Ovary (tissue), 9 donors: ENCODE measurements around the gene TMA7B. TPM values are rescaled to one million over a fixed set of nuclear protein-coding genes. Genes with fewer than 3 reads are reported as not detected.

Source experiments
- DNase-seq, 5 donors: peaks; one replicate each; pipeline ENCODE4 v3.0.0-alpha.2; 2019 to 2020
- H3K27ac ChIP-seq, 2 donors: fragments of 200-600 bp; one replicate each; pipeline versions ENCODE4 v1.5.1 to v1.8.0; 2019 to 2022
- H3K27me3 ChIP-seq: fragments of 200-600 bp; one replicate; pipeline ENCODE4 v1.8.0; 2022
- H3K36me3 ChIP-seq: fragments of 200-600 bp; sonication (generic); one replicate; pipeline ENCODE4 v1.5.1; 2019
- H3K4me1 ChIP-seq: one replicate; pipeline ENCODE4 v1.8.1; 2013; ENCODE audit warnings: mild to moderate bottlenecking, moderate library complexity; ENCODE audit not compliant: insufficient read depth
- H3K4me3 ChIP-seq: fragments of 200-600 bp; sonication (generic); one replicate; pipeline ENCODE4 v1.5.1; 2017
- H3K9me3 ChIP-seq, 2 donors: fragments of 200-600 bp in 1 of 2; sonication (generic) in 1 of 2; one replicate each; pipeline versions ENCODE4 v1.5.1 to v1.8.1; 2013 to 2019; ENCODE audit warnings: mild to moderate bottlenecking in 1 of 2, moderate library complexity in 1 of 2
- EP300 ChIP-seq: sonication (generic); formaldehyde crosslinking; IDR thresholded peaks from one replicate; pipeline ENCODE4 v1.6.1; 2017; ENCODE audit warnings: antibody characterized with exemption
- POLR2A ChIP-seq: fragments of 450-650 bp; IDR thresholded peaks from one replicate; pipeline ENCODE4 v1.6.1; 2017; ENCODE audit warnings: antibody characterized with exemption, mild to moderate bottlenecking, moderate library complexity
- WGBS, 3 donors: extraction: QIAGEN DNeasy Blood & Tissue Kit in 1 of 3; methylation state at CpG; one replicate each; pipeline versions ENCODE4 v1.1.5 to v1.1.7; 2013 to 2017; 5-methylcytosine and 5-hydroxymethylcytosine counted together
- intact Hi-C, 4 donors: fragments of 100-400 bp; cut with DNase I; formaldehyde crosslinking; loops; one replicate each; pipeline versions ENCODE4 v1.11.0 to v1.15.1; 2022 to 2023
- polyA plus RNA-seq, 2 donors: library from polyadenylated mRNA; stranded (reverse); fragments of 200-250 nt in 1 of 2; fragments of 350-450 nt in 1 of 2; fragmentation: Illumina TruSeq in 1 of 2; extraction: RNeasy Lipid Tissue Mini Kit (QIAGEN cat#74804) in 1 of 2; gene quantifications; one replicate each; pipeline ENCODE4 v1.2.3, GENCODE V29; 2013 to 2014
- total RNA-seq, 7 donors: library from RNA; depleted of rRNA in 2 of 7; stranded (reverse); fragments of >200 nt in 2 of 7; fragmentation: NEBNext Ultra II Directional in 3 of 7; extraction: Animal tissue kit (Norgen Biotek cat#: 25700) in 3 of 7; gene quantifications; one replicate each; pipeline versions ENCODE4 v1.1.0 to v1.2.4, GENCODE V29; 2016 to 2023
- TF ChIP-seq, protein P1 (sequence below), 3 donors: fragments of 450-650 bp in 2 of 3; fragments of 200-600 bp in 1 of 3; IDR thresholded peaks; one replicate each; pipeline versions ENCODE4 v1.5.1 to v1.8.0; 2016 to 2022; ENCODE audit warnings: antibody characterized with exemption in 3 of 3, mild to moderate bottlenecking in 1 of 3
- donor health status: DM: no; HTN: no; CAD: no; lungs with moderate emphysema.
- donor health status: DM: no; HTN: no; CAD: no.
- donor health status: Bipolar disorder and iron deficiency.
- donor health status: DM: yes; HTN: yes; CAD: no.
- donor health status: DM: no; HTN: no; CAD: no.
- donor health status: DM: yes; HTN: yes; CAD: no.

Gene TMA7B
- total and polyA plus RNA-seq, 9 donors = not detected

DNA sequence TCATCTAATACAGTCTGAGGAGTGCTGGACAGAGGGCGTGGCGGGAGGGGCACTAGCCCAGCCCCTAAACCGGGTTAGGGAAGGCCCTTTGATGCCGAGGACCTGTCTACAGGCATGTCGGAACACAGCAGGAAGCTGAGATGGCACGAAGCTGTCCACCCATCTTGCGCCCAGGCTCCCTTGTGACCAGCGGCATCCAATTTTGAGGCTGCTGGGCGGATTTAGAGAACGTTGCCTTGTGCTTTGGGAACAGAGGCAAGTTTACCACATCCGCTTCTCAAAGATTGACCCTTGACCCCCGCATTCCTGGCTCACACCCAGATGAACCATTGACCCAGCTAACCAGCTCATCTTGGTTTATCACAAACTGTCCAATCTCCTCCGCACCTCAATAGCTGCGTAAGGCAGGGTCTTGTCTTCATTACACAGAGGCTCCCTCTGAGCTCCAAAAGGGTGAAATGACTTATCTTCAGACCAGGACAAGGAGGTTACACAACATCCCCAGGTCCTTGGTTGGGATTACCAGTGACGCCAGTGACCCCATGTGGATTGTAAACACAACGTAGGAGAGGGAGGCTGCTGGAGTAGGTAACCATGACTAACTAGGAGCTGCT lies 39.1 kb downstream of the TMA7B start:
- H3K4me1 ChIP-seq = no peaks in the 10 kb centered on the region
- no peaks in the 10 kb centered on the region for H3K36me3 ChIP-seq
- WGBS, 3 donors = 84 to 91% (median 89%) methylated on average over 16 of the region's 16 CpGs
- no peaks in the 10 kb centered on the region for H3K27me3 ChIP-seq
- DNase-seq = no peak
- H3K9me3 ChIP-seq = no peaks in the 10 kb centered on the region
- no peak overlapping the region for H3K27ac ChIP-seq
- intact Hi-C loops = no loop called here
- TF ChIP-seq EP300 (no peak), POLR2A (no peak)
- TF ChIP-seq, protein P1, sequence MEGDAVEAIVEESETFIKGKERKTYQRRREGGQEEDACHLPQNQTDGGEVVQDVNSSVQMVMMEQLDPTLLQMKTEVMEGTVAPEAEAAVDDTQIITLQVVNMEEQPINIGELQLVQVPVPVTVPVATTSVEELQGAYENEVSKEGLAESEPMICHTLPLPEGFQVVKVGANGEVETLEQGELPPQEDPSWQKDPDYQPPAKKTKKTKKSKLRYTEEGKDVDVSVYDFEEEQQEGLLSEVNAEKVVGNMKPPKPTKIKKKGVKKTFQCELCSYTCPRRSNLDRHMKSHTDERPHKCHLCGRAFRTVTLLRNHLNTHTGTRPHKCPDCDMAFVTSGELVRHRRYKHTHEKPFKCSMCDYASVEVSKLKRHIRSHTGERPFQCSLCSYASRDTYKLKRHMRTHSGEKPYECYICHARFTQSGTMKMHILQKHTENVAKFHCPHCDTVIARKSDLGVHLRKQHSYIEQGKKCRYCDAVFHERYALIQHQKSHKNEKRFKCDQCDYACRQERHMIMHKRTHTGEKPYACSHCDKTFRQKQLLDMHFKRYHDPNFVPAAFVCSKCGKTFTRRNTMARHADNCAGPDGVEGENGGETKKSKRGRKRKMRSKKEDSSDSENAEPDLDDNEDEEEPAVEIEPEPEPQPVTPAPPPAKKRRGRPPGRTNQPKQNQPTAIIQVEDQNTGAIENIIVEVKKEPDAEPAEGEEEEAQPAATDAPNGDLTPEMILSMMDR (IDR thresholded peaks at IDR 0.05) = no peak
- H3K4me3 ChIP-seq = no peak overlapping the region

DNA sequence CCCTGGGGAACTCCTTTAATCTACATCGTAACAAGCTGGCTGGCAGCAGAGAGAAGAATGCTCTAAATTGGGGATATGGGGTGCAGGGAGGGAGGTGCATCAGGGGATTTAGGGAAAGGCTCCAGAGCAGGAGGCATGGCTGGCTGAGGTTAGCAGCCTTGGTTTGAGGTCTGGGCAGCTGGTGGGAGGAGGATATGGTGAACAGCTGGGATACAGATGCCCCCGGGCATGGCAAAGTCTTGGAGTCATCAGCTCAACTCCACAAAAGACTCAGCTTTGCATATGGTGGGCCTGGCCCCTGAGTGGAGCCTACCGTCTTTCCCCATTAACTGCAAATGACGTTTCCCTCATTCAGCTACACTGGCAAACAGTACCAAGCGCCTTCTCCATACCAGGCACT lies 40.0 kb downstream of the TMA7B start:
- H3K27ac ChIP-seq = no peak overlapping the region
- H3K9me3 ChIP-seq = no peaks in the 10 kb centered on the region
- no peak for TF ChIP-seq EP300
- TF ChIP-seq, protein P1 (IDR thresholded peaks at IDR 0.05) = no peak
- TF ChIP-seq POLR2A = no peak
- DNase-seq = no peak
- WGBS, 3 donors = 92 to 95% (median 93%) methylated on average over 5 of the region's 5 CpGs
- intact Hi-C loops = no loop called here
- no peaks in the 10 kb centered on the region for H3K27me3 ChIP-seq
- no peaks in the 10 kb centered on the region for H3K4me1 ChIP-seq
- H3K36me3 ChIP-seq = no peaks in the 10 kb centered on the region
- H3K4me3 ChIP-seq = no peak overlapping the region

DNA sequence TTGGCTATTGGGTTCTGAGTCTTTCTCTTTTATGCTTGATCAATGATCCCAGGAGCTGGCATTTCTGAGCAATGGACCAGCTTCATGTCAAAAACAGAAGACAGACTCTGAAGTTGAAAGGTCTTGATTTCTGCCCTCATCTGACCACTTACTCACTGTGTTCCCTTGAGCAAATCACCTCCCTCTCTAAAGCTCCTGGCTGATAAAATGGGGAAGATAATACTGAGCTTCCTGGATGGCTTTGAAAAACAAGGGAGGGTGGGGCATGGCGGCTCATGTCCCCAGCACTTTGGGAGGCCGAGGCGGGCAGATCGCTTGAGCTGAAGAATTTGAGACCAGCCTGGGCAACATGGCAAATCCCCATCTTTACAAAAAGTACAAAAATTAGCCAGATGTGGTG lies 40.9 kb downstream of the TMA7B start:
- no peaks in the 10 kb centered on the region for H3K4me1 ChIP-seq
- intact Hi-C loops = no loop called here
- no peaks in the 10 kb centered on the region for H3K27me3 ChIP-seq
- H3K4me3 ChIP-seq = no peak overlapping the region
- no peak overlapping the region for H3K27ac ChIP-seq
- no peaks in the 10 kb centered on the region for H3K9me3 ChIP-seq
- no peaks in the 10 kb centered on the region for H3K36me3 ChIP-seq
- TF ChIP-seq, protein P1 (IDR thresholded peaks at IDR 0.05) = no peak
- TF ChIP-seq POLR2A (no peak), EP300 (no peak)
- DNase-seq = no peak
- 94 to 96% (median 96%) methylated on average over 4 of the region's 4 CpGs for WGBS, 3 donors

DNA sequence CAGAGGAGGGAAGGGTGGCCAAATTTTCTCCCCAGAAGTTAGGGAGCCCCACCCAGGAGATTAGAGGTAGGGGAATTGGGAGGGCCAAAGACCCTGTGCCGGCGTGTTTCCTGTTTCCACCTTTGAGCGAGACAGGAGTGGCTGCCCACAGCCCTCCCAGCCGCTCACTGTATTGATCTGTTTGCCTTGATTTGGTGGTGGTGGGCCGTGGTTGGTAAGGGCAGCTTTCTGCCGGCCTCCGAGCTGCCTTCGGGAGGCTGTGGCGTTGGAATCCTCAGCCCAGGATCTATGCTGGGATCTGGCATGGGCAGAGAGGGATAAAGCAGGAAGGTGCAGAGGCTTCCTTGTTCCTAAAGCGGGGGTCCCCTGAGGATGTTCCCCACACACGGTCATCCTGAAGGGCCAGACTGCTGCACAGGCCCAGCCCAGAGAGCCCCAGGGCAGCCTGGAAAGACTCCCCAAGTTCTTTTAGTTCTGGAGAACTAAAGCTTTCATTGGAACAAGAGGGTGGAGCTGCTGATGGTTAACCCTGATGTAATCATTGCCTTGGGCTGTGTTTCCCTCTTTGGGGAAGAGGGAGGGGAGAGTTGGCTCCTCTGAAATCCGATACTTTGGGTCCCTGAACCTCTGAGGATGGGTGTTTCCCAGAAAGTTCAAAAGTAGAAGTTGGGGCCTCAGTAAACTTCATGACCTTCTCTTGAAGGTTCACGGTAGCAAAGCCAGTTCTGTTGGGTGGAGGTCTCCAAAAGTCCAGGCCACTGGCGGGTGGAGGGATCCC lies 41.8 kb downstream of the TMA7B start:
- TF ChIP-seq, protein P1 (IDR thresholded peaks at IDR 0.05) = no peak
- no peak for TF ChIP-seq POLR2A
- no peak for TF ChIP-seq EP300
- H3K36me3 ChIP-seq = no peaks in the 10 kb centered on the region
- DNase-seq = no peak
- no peak overlapping the region for H3K27ac ChIP-seq
- H3K9me3 ChIP-seq = no peaks in the 10 kb centered on the region
- intact Hi-C loops = no loop called here
- H3K27me3 ChIP-seq = no peaks in the 10 kb centered on the region
- 81 to 84% (median 84%) methylated on average over 14 of the region's 14 CpGs for WGBS, 3 donors
- H3K4me1 ChIP-seq = no peaks in the 10 kb centered on the region
- no peak overlapping the region for H3K4me3 ChIP-seq
